ENCODE results near the gene ATP2C2.

DNA sequence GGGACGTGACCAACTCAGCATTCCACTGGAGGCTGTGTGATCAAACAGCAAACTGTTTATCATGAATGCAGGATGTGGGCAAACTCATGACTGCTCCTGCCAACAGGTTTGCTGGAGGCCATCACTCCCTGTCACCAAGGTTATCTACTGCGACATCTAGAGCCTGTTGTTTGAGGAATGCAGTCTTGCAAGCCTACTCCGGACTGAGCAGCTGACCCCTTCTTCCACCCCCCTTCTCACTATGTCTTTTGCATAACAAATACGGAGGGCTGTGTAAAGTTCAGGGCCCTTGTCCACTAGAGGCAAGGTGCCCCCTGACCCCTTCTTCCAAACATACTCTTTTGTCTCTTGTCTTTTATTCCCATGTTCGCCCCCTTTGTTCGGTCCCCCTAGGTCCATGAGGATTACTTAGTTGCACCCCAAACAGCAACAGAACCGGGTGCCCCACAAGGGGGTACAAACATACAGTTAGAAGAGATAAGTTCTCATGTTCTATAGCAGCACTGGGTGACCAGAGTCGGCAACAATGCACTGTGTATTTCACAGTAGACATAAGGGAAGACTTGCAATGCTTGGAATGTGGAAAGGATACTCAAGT is 107.4 kb downstream of the ATP2C2 start:
- TF ChIP-seq, protein P1, sequence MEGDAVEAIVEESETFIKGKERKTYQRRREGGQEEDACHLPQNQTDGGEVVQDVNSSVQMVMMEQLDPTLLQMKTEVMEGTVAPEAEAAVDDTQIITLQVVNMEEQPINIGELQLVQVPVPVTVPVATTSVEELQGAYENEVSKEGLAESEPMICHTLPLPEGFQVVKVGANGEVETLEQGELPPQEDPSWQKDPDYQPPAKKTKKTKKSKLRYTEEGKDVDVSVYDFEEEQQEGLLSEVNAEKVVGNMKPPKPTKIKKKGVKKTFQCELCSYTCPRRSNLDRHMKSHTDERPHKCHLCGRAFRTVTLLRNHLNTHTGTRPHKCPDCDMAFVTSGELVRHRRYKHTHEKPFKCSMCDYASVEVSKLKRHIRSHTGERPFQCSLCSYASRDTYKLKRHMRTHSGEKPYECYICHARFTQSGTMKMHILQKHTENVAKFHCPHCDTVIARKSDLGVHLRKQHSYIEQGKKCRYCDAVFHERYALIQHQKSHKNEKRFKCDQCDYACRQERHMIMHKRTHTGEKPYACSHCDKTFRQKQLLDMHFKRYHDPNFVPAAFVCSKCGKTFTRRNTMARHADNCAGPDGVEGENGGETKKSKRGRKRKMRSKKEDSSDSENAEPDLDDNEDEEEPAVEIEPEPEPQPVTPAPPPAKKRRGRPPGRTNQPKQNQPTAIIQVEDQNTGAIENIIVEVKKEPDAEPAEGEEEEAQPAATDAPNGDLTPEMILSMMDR (IDR thresholded peaks at IDR 0.05; ENCODE audit: borderline replicate concordance, extremely low read depth, low read length, poor library complexity, severe bottlenecking), result no peak
- no peak for TF ChIP-seq EZH2 (IDR thresholded peaks at IDR 0.05; ENCODE audit: borderline replicate concordance, low read depth, low read length, severe bottlenecking)
